ACC112 (cell line): Measurements from ENCODE around the gene PCA3.

ENCODE experiments used
- H2AFZ ChIP-seq: fragments of 200-600 bp; sonication (generic); one replicate; pipeline ENCODE4 v1.6.0; 2017; ENCODE audit warnings: antibody characterized with exemption, low read length; ENCODE audit not compliant: unreplicated experiment
- H3K27ac ChIP-seq: fragments of 200-600 bp; sonication (generic); 2 replicates; pipeline ENCODE4 v1.5.1; 2014; ENCODE audit warnings: low read depth, mild to moderate bottlenecking, antibody characterized with exemption, low read length, moderate library complexity
- H3K27me3 ChIP-seq: fragments of 200-600 bp; sonication (generic); 2 replicates; pipeline ENCODE4 v1.6.1; 2014; ENCODE audit warnings: mild to moderate bottlenecking, antibody characterized with exemption, low read length, moderate library complexity, mixed read lengths; ENCODE audit not compliant: insufficient read depth
- H3K36me3 ChIP-seq: fragments of 200-600 bp; sonication (generic); 2 replicates; pipeline ENCODE4 v1.6.1; 2016; ENCODE audit warnings: mild to moderate bottlenecking, antibody characterized with exemption, low read length, moderate library complexity, mixed read lengths; ENCODE audit not compliant: insufficient read depth
- H3K4me1 ChIP-seq: fragments of 200-600 bp; sonication (generic); one replicate; pipeline ENCODE4 v1.6.1; 2016; ENCODE audit warnings: low read length, mixed read lengths; ENCODE audit not compliant: insufficient read depth, unreplicated experiment, control insufficient read depth
- H3K4me3 ChIP-seq: fragments of 200-600 bp; sonication (generic); 2 replicates; pipeline ENCODE4 v1.5.1; 2014; ENCODE audit warnings: mild to moderate bottlenecking, low read depth, low read length
- H3K79me2 ChIP-seq: fragments of 200-600 bp; sonication (generic); one replicate; pipeline ENCODE4 v1.6.0; 2016; ENCODE audit warnings: low read length; ENCODE audit not compliant: control insufficient read depth, unreplicated experiment, insufficient read depth

Gene PCA3

DNA sequence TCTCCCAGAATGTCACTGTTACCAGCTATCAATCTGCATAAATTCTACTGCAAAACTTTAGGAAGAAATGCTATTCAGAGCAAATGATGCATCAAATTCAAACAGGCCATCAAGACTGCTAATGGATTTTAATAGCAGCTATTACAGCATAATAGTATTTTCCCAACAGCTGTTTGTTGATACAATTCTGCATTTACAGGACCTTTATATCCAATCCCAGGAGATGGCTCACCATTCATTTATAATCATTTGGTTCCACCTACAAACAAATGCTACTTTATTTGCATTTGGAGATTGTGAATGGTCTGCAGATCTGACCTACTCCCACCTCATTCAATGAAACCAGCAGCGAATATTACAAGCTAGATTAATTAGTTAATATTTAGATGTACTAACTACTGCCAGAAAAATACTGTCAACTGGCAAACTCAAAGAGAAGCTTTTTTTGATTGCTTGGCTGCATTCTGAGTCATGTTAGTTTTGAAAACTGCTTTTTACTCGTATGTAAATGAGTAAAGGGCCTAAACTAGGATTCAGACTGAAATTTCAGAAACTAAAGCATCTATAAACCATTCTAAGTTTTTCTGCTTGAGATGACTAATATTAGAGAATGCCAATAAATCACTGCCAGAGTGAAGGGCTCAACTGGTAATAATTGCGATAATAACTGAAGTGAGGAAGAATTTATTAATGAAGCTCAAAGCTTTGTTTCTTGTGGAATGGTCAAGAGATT, 7.1 kb upstream of the PCA3 start:
- Histone ChIP-seq H3K4me3 (no peak overlapping the region), H3K79me2 (no peaks in the 10 kb centered on the region), H3K36me3 (no peaks in the 10 kb centered on the region), H3K4me1 (peaks cover 14% of the 10 kb centered on the region), H2AFZ (no peak overlapping the region), H3K27ac (no peak overlapping the region), H3K27me3 (no peaks in the 10 kb centered on the region)

DNA sequence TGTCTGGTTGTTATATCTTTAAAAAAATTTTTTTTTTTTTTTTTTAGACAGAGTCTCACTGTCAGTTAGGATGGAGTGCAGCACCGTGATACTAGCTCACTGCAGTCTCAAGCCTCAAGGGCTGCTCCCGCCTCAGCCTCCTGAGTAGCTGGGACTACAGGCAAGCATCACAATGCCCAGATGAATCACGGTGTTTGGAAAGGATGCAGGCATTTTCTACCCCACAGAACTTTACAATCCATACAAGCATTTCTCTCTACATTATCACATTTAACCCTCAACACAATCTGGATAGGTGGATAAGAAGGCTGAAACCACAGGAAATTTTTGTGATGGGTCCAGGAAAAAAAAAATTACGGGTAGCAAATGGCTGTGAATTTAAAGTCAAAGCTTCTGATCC, 5.8 kb upstream of the PCA3 start:
- H3K27ac ChIP-seq = no peak overlapping the region

DNA sequence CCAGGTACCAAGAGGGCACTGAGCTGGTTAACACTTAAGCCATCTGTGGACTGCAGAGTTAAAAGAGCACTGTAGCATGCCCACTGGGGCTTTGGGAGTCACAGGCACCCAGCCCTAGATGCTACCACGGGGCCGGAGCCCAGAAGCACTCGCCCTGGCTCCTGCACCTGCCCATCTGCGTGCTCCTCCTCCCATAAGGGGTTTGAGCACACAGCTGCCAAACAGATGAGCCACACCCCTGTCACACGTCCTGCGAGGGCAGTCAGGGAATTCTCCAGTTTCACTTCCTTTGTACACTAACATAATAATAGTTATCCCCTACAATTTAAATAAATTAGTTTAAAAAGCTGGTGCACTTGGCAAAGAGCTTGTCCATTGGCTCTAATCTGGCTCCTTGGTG, 4.5 kb upstream of the PCA3 start:
- no peaks in the 10 kb centered on the region for H3K79me2 ChIP-seq
- no peak overlapping the region for H2AFZ ChIP-seq
- H3K36me3 ChIP-seq = no peaks in the 10 kb centered on the region
- H3K27me3 ChIP-seq = no peaks in the 10 kb centered on the region
- peaks cover 14% of the 10 kb centered on the region for H3K4me1 ChIP-seq
- H3K27ac ChIP-seq = no peak overlapping the region
- H3K4me3 ChIP-seq = no peak overlapping the region

More for the DNA sequence above, 5.8 kb upstream of the PCA3 start:
- H3K4me1 ChIP-seq = peaks cover 14% of the 10 kb centered on the region
- H3K36me3 ChIP-seq = no peaks in the 10 kb centered on the region
- H3K79me2 ChIP-seq = no peaks in the 10 kb centered on the region
- H2AFZ ChIP-seq = no peak overlapping the region
- no peak overlapping the region for H3K4me3 ChIP-seq
- H3K27me3 ChIP-seq = no peaks in the 10 kb centered on the region

DNA sequence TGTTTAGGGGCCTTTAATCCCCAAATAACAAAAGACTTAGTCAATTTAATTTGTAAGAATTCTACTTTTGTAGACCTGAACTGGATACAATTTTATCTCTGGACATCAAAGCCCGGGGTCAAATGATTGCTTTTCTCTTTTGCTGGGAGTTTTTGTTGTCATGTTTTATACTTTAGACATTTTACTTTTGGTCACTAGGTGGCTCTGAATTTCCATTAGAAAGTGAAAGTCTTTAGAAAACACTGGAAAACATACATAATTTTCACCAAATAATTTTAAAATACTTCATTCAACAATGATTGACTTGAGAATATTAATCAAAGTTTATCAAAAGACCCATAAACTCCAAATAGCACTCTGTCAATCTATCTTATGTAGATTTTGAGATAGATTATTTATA, 2.8 kb upstream of the PCA3 start:
- Histone ChIP-seq H3K36me3 (no peaks in the 10 kb centered on the region), H3K79me2 (no peaks in the 10 kb centered on the region)

DNA sequence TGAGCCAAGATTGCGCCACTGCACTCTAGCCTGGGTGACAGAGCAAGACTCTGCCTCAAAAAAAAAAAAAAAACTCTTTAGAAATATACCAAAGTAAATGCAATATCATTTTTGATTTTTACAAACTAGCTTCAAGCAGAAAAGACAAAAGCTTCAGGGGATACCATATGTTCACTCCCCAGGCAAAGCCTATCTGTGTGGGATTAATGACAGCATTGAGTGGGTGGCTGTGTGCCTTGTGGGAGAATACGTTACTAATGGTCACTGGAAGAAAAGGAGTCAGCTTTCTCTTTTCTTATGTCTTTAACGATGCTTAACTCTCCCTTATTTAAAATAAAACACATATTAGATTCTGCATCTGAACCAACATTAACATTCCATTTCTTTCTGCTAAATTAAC, 1.9 kb downstream of the PCA3 start:
- no peak overlapping the region for H3K4me3 ChIP-seq
- no peaks in the 10 kb centered on the region for H3K79me2 ChIP-seq
- H2AFZ ChIP-seq = no peak overlapping the region
- H3K27me3 ChIP-seq = no peaks in the 10 kb centered on the region
- peaks cover 6% of the 10 kb centered on the region for H3K4me1 ChIP-seq
- no peaks in the 10 kb centered on the region for H3K36me3 ChIP-seq
- no peak overlapping the region for H3K27ac ChIP-seq

More for the DNA sequence above, 2.8 kb upstream of the PCA3 start:
- Histone ChIP-seq H2AFZ (peak overlapping the region; percentile 67), H3K4me1 (peaks cover 6% of the 10 kb centered on the region), H3K27me3 (no peaks in the 10 kb centered on the region), H3K27ac (no peak overlapping the region), H3K4me3 (no peak overlapping the region)

DNA sequence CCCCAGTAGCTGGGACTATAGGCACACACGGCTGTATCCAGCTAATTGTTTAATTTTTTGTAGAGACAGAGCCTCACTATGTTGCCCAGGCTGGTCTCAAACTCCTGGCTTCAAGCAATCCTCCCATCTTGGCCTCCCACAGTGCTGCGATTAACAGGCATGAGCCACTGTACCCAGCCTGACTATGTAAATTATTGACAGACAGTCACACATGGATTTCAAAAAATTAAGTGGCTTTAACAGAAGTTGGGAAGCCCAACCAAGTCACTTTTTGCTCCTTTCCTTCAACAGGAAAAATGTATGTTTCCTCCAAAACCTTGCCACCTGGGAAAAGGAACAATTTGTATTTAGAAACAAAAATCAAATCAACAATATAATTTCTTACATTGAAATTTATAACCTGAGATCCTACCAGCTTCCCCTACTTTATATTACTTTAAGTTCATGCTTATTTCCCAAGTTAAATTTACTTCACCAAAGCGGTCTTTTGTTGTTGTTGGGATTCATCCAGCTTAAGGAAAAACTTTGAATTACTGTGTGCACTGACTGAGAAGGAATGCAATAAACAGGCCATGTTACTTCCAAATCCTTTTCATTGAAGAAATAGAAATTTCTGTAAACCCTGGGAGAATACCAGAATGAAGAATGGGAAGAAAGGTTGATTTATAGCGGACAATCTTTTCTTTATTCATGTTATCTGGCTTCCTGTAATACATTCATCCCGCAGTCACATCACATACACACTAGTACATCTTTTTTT, 8.6 kb downstream of the PCA3 start:
- Histone ChIP-seq H3K27me3 (no peaks in the 10 kb centered on the region), H3K79me2 (no peaks in the 10 kb centered on the region), H3K27ac (no peak overlapping the region), H2AFZ (no peak overlapping the region), H3K4me3 (no peak overlapping the region), H3K4me1 (no peaks in the 10 kb centered on the region), H3K36me3 (no peaks in the 10 kb centered on the region)

DNA sequence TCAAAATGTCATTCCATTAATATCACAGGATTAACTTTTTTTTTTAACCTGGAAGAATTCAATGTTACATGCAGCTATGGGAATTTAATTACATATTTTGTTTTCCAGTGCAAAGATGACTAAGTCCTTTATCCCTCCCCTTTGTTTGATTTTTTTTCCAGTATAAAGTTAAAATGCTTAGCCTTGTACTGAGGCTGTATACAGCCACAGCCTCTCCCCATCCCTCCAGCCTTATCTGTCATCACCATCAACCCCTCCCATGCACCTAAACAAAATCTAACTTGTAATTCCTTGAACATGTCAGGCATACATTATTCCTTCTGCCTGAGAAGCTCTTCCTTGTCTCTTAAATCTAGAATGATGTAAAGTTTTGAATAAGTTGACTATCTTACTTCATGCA, 20.6 kb downstream of the PCA3 start:
- no peak overlapping the region for H2AFZ ChIP-seq
- no peaks in the 10 kb centered on the region for H3K79me2 ChIP-seq
- H3K27me3 ChIP-seq = no peaks in the 10 kb centered on the region
- no peak overlapping the region for H3K27ac ChIP-seq
- H3K4me3 ChIP-seq = no peak overlapping the region
- H3K4me1 ChIP-seq = no peaks in the 10 kb centered on the region
- H3K36me3 ChIP-seq = 0 out of 2 replicates have a peak, but pooled peaks cover 2% of the 10 kb centered on the region

DNA sequence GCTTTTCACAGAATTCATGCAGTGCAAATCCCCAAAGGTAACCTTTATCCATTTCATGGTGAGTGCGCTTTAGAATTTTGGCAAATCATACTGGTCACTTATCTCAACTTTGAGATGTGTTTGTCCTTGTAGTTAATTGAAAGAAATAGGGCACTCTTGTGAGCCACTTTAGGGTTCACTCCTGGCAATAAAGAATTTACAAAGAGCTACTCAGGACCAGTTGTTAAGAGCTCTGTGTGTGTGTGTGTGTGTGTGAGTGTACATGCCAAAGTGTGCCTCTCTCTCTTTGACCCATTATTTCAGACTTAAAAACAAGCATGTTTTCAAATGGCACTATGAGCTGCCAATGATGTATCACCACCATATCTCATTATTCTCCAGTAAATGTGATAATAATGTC, 21.3 kb downstream of the PCA3 start:
- Histone ChIP-seq H3K4me1 (no peaks in the 10 kb centered on the region), H3K36me3 (0 out of 2 replicates have a peak, but pooled peaks cover 2% of the 10 kb centered on the region), H2AFZ (no peak overlapping the region), H3K4me3 (no peak overlapping the region), H3K79me2 (no peaks in the 10 kb centered on the region), H3K27me3 (no peaks in the 10 kb centered on the region), H3K27ac (no peak overlapping the region)

DNA sequence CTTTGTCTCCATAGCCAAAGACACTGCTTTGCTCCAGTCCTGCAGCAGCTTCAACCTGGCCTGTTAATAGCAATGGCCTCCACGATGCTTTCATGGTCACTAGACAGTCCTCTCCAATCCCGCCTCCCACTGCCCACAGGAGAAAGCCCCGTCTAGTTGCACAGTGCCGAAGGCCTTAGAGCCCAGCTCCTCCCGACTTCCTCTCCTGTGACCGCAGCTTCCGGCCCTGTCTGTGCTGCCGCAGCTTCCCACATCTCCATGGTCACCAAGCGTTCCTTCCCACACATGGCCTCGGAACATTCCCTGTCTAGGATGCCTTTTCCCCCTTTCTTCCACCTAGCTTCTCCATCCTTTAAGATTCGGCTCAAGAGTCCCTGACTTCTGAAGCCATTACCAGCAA, 23.4 kb downstream of the PCA3 start:
- H3K79me2 ChIP-seq = no peaks in the 10 kb centered on the region
- no peak overlapping the region for H2AFZ ChIP-seq
- no peak overlapping the region for H3K4me3 ChIP-seq
- no peak overlapping the region for H3K27ac ChIP-seq
- 0 out of 2 replicates have a peak, but pooled peaks cover 2% of the 10 kb centered on the region for H3K36me3 ChIP-seq
- no peaks in the 10 kb centered on the region for H3K4me1 ChIP-seq
- H3K27me3 ChIP-seq = no peaks in the 10 kb centered on the region

DNA sequence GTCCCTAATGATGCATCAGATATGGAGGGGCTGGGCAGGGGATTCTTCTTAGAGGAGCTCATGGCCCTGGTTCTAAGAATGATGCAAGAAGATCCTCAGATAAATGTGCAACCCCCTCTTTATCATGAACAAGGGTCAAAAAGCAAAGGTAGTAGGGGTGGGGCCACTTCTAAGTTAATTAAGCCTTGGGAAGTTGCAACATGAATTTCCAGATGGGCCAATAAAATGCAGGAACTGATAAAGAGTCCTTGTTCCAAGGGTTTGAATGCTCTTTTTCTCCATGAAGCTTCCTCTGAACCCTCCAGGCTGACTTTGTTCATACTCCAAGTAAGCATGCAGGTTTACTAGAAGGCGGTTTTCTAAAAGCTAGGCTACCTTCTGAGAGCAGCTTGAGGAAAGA, 25.6 kb downstream of the PCA3 start:
- Histone ChIP-seq H3K4me1 (no peaks in the 10 kb centered on the region), H3K36me3 (no peaks in the 10 kb centered on the region), H3K4me3 (no peak overlapping the region), H3K27me3 (no peaks in the 10 kb centered on the region), H3K27ac (no peak overlapping the region), H3K79me2 (no peaks in the 10 kb centered on the region), H2AFZ (no peak overlapping the region)
